ENCODE measurements around the gene SMIM13.

SMIM13 gene

GRCh38 chr6:11179419-11180202 is 86.0 kb downstream of the SMIM13 start:
- TF ChIP-seq, protein P1, sequence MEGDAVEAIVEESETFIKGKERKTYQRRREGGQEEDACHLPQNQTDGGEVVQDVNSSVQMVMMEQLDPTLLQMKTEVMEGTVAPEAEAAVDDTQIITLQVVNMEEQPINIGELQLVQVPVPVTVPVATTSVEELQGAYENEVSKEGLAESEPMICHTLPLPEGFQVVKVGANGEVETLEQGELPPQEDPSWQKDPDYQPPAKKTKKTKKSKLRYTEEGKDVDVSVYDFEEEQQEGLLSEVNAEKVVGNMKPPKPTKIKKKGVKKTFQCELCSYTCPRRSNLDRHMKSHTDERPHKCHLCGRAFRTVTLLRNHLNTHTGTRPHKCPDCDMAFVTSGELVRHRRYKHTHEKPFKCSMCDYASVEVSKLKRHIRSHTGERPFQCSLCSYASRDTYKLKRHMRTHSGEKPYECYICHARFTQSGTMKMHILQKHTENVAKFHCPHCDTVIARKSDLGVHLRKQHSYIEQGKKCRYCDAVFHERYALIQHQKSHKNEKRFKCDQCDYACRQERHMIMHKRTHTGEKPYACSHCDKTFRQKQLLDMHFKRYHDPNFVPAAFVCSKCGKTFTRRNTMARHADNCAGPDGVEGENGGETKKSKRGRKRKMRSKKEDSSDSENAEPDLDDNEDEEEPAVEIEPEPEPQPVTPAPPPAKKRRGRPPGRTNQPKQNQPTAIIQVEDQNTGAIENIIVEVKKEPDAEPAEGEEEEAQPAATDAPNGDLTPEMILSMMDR (IDR thresholded peaks at IDR 0.05): no peak
- Histone ChIP-seq H3K9me3 (no peaks in the 10 kb centered on the region), H3K4me3 (no peak overlapping the region), H3K4me1 (no peaks in the 10 kb centered on the region), H3K27ac (no peak overlapping the region), H3K27me3 (no peaks in the 10 kb centered on the region), H3K36me3 (peaks cover 7 to 13% (median 9%) of the 10 kb centered on the region in 3 donors)
- intact Hi-C loops (cut with DNase I; ENCODE audit: low total_unique reads): no loop called here
- DNase-seq: no peak

DNA sequence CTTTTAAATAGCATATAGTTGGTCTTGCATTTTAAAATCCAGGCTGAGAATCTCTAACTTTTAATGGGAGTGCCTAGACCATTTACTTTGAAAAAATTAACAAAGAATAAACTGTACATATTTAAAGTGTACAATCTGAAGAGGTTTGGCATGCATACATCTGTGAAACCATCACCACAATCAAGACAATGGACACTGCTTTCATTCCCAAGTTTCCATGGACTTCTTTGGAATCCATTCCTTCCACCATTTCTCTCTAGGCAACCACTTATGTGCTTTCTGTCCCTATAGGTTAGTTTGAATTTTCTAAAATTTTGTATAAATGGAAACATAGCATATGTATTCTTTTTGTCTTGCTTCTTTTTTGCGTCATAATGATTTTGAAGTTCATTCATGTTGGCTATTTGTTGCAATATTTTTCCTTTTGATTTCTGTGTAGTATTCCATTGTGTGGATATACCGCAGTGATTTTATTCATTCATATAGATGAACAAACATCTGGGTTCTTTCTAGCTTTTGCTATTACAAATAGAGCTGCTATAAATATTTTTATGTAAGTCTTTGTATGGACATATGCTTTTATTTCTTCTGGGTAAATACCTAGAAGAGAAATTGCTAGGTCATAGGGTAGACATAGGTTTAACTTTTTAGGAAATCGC is 88.0 kb downstream of the SMIM13 start:
- Histone ChIP-seq H3K27me3 (no peaks in the 10 kb centered on the region), H3K36me3 (peaks cover 23 to 33% (median 29%) of the 10 kb centered on the region in 3 donors), H3K4me1 (no peaks in the 10 kb centered on the region), H3K27ac (no peak overlapping the region), H3K9me3 (no peaks in the 10 kb centered on the region), H3K4me3 (no peak overlapping the region)
- no peak for DNase-seq
- TF ChIP-seq, protein P1 (IDR thresholded peaks at IDR 0.05): no peak
- intact Hi-C loops (cut with DNase I; ENCODE audit: low total_unique reads): no loop called here

DNA sequence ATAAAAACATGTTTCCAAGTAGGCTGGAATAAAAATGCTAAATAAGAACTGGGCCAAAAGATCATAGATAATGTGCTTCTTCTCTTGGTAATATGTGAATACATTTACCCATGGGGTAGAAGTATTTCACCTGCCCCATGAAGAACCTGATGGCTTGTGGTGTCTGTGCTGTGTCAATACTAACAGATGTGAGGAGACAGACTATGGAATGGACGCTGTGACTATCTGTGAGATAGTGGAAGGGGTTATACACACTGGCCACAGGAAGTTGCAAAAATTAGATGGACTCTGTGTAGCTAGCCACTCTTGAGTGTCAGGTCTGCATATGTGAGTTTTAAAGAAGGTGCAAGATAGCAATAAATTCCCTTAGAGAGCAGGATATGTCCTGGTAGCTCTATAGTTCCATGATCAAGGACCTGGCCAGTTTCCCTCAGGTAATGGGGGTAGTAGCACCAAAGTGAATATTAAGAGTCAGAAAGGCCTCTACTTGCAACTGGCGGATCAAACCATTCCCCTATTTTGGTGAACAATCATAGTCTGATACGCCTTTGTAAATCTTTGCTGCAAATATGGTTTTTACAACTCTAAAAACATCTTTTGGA is 90.2 kb downstream of the SMIM13 start:
- H3K36me3 ChIP-seq: peaks cover 42 to 55% (median 51%) of the 10 kb centered on the region in 3 donors
- H3K4me1 ChIP-seq: no peaks in the 10 kb centered on the region
- H3K9me3 ChIP-seq: no peaks in the 10 kb centered on the region
- intact Hi-C loops (cut with DNase I; ENCODE audit: low total_unique reads): no loop called here
- no peak for DNase-seq
- TF ChIP-seq, protein P1 (IDR thresholded peaks at IDR 0.05): no peak
- no peak overlapping the region for H3K4me3 ChIP-seq
- no peak overlapping the region for H3K27ac ChIP-seq
- no peaks in the 10 kb centered on the region for H3K27me3 ChIP-seq

DNA sequence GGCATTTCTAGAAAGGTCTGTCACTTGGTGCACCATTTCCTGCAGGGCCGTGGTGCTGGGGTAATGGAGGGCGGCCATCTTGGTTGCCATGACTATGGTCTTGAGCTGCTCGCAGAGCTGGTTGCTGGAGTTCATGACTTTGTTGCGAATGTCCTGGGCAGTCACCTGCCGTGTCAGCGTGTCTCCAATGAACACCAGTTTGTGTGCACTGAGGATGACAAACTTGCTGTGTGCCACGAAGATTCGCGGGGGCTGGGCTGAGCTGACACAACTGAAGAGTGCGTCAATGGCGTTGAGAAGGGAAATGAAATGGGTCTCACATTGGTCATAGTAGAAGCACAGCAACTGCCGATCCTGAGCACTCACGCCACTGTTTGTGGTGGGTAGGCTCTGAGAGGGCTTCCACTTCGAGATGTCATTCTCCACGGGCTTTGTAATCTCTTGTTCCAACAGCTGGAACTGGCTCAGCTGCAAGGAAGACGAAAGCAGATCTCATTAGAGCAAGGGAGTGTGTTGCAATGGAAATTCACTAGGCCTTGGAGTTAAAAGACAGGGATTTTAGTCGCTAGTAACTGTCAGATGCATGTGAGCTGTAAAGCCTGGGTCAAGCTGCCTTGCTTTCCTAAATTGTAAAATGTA is 91.7 kb downstream of the SMIM13 start:
- no peaks in the 10 kb centered on the region for H3K27me3 ChIP-seq
- no peak for DNase-seq
- no peaks in the 10 kb centered on the region for H3K4me1 ChIP-seq
- H3K9me3 ChIP-seq: no peaks in the 10 kb centered on the region
- TF ChIP-seq, protein P1 (IDR thresholded peaks at IDR 0.05): no peak
- H3K36me3 ChIP-seq: peaks cover 56 to 70% (median 66%) of the 10 kb centered on the region in 3 donors
- H3K27ac ChIP-seq: no peak overlapping the region
- H3K4me3 ChIP-seq: no peak overlapping the region
- intact Hi-C loops (cut with DNase I; ENCODE audit: low total_unique reads): no loop called here

GRCh38 chr6:11187301-11187700 is 93.7 kb downstream of the SMIM13 start:
- H3K4me1 ChIP-seq: no peaks in the 10 kb centered on the region
- peaks cover 69 to 90% (median 86%) of the 10 kb centered on the region in 3 donors for H3K36me3 ChIP-seq
- H3K9me3 ChIP-seq: no peaks in the 10 kb centered on the region
- H3K27ac ChIP-seq: no peak overlapping the region
- intact Hi-C loops (cut with DNase I; ENCODE audit: low total_unique reads): no loop called here
- no peak for DNase-seq
- H3K27me3 ChIP-seq: no peaks in the 10 kb centered on the region
- H3K4me3 ChIP-seq: no peak overlapping the region
- TF ChIP-seq, protein P1 (IDR thresholded peaks at IDR 0.05): no peak

Data from tibial artery (tissue), 4 donors.